ENCODE measurements around the gene RAI14.
"Not testable (repeated sequence)": the region's sequence is repeated elsewhere in the genome, so short reads cannot be mapped to it uniquely, and the experiment has no call there.

The RAI14 gene

DNA sequence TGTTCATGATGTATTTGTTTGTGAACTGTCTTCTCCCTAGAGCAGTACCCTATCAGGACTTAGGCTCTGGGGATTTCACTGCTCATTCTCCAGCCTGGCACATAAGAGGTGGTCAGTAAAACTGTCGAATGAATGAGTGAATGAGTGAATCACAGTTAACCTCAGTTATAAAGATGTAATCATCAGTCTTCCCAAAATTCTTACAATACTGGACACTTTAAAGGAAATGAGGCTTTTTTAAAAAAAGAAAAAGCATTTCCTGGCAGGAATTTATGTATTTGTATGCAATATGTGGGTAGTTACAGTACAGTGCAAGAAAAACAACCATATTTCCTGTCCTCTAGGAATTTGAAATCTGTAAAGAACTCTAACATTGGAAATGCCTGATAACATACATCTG is 59.6 kb downstream of the RAI14 start:
- no peaks in the 10 kb centered on the region for H3K4me1 Mint-ChIP-seq (ENCODE audit: low read depth)
- no peak overlapping the region for H3K4me3 Mint-ChIP-seq
- H3K27ac Mint-ChIP-seq: no peak overlapping the region
- no peaks in the 10 kb centered on the region for H3K9me3 Mint-ChIP-seq
- no peaks in the 10 kb centered on the region for H3K27me3 Mint-ChIP-seq
- H3K36me3 Mint-ChIP-seq (ENCODE audit: low read depth): no peaks in the 10 kb centered on the region

DNA sequence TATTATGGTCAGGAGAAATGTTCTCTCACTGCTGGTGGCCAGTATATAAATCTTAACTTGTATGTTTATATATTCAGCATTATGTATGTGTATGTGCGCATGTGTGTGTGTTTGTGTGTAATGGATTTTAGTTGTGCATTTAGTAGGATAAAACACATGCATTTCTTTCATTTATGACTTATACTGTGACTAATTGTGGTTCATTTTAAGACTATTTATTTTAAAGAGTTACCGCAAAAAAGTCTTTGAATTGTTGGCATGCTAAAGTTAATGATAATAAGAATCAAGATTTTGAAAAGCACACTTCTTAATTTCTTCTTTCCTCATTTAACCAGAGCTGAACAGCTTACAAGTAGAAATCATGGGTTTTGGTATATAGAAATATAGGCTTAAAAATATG is 60.9 kb downstream of the RAI14 start:
- H3K36me3 Mint-ChIP-seq (ENCODE audit: low read depth): no peaks in the 10 kb centered on the region
- H3K9me3 Mint-ChIP-seq: no peaks in the 10 kb centered on the region
- no peak overlapping the region for H3K4me3 Mint-ChIP-seq
- H3K27ac Mint-ChIP-seq: no peak overlapping the region
- no peaks in the 10 kb centered on the region for H3K27me3 Mint-ChIP-seq
- no peaks in the 10 kb centered on the region for H3K4me1 Mint-ChIP-seq (ENCODE audit: low read depth)

DNA sequence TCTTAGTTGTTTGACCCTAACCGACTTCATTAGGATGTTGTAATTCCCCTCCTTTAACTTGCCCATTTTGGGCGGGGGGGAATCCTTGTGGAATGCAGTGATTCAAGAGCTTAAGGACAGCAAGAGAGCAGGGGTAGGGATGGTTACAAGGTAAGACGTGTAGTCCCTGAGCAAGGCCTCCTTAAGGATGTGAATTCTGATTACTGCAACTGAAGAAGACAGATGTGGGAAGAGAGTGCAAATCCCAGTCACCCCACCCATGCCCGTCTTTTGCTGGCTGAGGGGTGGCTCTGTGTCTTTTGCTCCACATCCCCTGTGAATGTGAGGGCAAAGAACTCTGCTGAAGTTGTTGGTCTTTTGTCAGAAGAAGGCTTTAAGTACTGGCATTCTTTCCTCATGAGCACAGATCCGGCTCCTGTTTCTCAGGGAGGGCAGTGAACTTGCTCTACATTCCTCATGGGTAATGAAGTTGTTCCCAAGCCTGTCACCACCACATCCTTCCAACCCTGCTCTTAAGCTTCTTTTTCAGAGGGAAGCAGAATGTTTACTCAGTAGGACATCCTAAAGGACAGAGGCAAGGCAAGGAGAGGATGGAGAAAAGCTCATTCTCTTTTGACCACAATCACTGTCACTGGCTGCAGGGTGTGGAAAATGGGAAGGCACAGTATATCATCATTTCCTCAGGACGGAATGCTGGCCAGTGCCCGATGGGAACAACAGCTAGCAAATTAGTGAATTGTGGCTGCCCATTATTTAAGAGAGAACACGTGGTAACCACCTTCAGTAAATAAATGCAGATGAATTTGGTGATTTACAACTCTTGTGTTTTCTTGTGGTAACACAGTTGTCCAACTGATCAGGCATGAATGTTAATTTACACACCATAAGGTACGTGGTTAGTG is 61.5 kb downstream of the RAI14 start:
- Mint-ChIP-seq H3K36me3 (ENCODE audit: low read depth) (no peaks in the 10 kb centered on the region), H3K4me1 (ENCODE audit: low read depth) (no peaks in the 10 kb centered on the region), H3K4me3 (no peak overlapping the region), H3K9me3 (no peaks in the 10 kb centered on the region), H3K27me3 (no peaks in the 10 kb centered on the region), H3K27ac (no peak overlapping the region)

DNA sequence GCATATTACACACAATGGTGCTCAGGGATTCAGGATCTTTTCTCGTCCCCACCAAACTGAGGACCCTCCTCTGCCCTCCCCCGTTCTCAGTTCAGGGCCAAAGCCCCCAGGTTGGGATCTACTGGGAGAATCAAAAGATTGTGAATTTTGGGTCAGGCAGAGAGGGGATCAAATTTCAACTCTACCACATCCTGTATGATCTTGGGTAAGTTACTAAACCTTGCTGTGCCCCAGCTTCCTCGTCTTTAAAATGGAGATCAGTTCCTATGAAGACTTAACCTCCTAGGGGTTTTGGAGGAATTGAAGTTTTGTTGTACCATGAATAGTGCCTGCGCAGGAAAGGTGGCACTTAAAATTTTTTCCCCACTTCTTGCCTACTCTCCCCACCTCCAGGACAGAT is 62.4 kb downstream of the RAI14 start:
- Mint-ChIP-seq H3K4me1 (ENCODE audit: low read depth) (no peaks in the 10 kb centered on the region), H3K27me3 (no peaks in the 10 kb centered on the region)

DNA sequence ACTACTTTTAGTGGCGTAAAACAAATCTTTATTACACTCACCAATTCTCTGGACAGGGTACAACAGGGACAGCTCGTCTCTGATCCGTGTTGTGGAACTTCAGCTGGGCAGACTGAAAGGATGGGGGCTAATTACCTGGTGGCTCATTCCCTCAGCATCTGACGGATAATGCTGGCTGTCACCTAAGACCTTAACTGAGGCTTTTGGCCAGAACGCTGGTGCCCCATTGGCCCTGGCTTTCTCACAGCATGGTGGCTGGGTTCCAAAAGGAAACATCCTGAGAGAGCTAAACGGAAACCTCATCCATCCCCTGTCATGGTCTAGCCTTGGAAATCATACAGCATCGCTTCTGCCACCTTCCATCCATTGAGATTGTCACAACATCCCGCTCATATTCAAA is 62.9 kb downstream of the RAI14 start:
- H3K36me3 Mint-ChIP-seq (ENCODE audit: low read depth): no peaks in the 10 kb centered on the region
- no peaks in the 10 kb centered on the region for H3K27me3 Mint-ChIP-seq
- no peaks in the 10 kb centered on the region for H3K4me1 Mint-ChIP-seq (ENCODE audit: low read depth)
- H3K4me3 Mint-ChIP-seq: no peak overlapping the region
- no peaks in the 10 kb centered on the region for H3K9me3 Mint-ChIP-seq
- H3K27ac Mint-ChIP-seq: no peak overlapping the region

More for the DNA sequence above, 62.4 kb downstream of the RAI14 start:
- no peaks in the 10 kb centered on the region for H3K9me3 Mint-ChIP-seq
- H3K27ac Mint-ChIP-seq: no peak overlapping the region
- H3K36me3 Mint-ChIP-seq (ENCODE audit: low read depth): no peaks in the 10 kb centered on the region
- no peak overlapping the region for H3K4me3 Mint-ChIP-seq

DNA sequence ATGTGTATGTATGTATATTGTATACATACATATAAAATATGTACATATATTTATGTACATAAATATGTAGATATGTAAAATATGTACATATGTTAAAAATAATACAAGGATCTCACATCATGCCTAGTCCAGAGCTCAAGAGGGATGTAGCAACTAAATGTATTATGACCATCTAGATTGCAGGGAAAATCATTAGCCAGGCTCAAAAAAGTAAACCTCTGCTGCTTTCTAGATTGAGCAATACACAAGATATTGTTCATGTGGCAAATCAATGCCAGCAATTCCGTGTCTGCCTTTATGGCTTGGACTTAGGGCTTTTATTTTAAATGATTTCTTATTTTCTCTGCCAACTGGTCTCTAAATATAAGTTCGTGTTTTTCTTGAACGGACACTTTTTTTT is 65.2 kb downstream of the RAI14 start:
- H3K27me3 Mint-ChIP-seq: peaks cover 3% of the 10 kb centered on the region
- no peaks in the 10 kb centered on the region for H3K4me1 Mint-ChIP-seq (ENCODE audit: low read depth)
- no peak overlapping the region for H3K4me3 Mint-ChIP-seq
- H3K9me3 Mint-ChIP-seq: no peaks in the 10 kb centered on the region
- H3K36me3 Mint-ChIP-seq (ENCODE audit: low read depth): no peaks in the 10 kb centered on the region
- no peak overlapping the region for H3K27ac Mint-ChIP-seq

DNA sequence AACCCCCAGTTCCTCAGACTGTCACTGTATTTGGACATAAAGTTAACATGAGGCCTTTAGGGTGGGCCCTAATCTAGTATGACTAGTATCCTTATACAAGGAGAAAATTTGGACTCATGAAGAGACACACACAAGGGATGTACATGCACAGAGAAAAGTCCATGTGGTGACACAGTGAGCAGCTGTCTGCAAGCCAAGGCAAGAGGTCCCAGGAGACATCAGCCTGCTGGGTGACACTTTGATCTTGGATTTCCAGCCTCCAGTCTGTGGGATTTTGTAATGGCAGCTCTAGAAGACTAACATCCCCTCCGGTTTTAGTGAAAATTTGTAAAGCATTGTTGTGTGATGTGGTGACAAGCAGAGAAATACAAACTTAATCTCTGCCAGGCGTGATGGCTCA is 66.1 kb downstream of the RAI14 start:
- no peaks in the 10 kb centered on the region for H3K4me1 Mint-ChIP-seq (ENCODE audit: low read depth)
- H3K27ac Mint-ChIP-seq: no peak overlapping the region
- H3K9me3 Mint-ChIP-seq: peaks cover 6% of the 10 kb centered on the region
- H3K36me3 Mint-ChIP-seq (ENCODE audit: low read depth): no peaks in the 10 kb centered on the region
- peaks cover 3% of the 10 kb centered on the region for H3K27me3 Mint-ChIP-seq
- no peak overlapping the region for H3K4me3 Mint-ChIP-seq

DNA sequence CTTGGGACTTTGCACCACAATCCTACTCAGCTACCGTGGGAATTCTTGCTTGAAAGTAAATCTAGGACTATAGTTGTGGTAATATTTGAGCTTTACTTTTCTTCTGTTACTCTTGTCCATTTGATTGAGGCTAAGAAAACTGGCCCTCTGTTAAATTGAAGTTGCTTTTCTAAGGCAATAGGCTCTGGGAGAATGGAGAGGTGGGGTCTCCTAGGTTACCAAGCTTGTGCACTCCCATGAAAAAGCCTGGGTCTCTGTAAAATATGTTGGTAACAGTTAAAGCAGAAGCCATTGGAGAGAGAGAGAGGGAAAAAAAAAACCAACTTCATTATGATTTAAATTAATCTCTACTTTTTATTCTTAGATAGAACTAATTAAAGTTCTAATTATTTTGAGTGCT is 68.6 kb downstream of the RAI14 start:
- H3K27ac Mint-ChIP-seq: no peak overlapping the region
- H3K4me3 Mint-ChIP-seq: no peak overlapping the region
- H3K36me3 Mint-ChIP-seq (ENCODE audit: low read depth): no peaks in the 10 kb centered on the region
- peaks cover 3% of the 10 kb centered on the region for H3K27me3 Mint-ChIP-seq
- H3K4me1 Mint-ChIP-seq (ENCODE audit: low read depth): no peaks in the 10 kb centered on the region
- H3K9me3 Mint-ChIP-seq: peaks cover 6% of the 10 kb centered on the region

DNA sequence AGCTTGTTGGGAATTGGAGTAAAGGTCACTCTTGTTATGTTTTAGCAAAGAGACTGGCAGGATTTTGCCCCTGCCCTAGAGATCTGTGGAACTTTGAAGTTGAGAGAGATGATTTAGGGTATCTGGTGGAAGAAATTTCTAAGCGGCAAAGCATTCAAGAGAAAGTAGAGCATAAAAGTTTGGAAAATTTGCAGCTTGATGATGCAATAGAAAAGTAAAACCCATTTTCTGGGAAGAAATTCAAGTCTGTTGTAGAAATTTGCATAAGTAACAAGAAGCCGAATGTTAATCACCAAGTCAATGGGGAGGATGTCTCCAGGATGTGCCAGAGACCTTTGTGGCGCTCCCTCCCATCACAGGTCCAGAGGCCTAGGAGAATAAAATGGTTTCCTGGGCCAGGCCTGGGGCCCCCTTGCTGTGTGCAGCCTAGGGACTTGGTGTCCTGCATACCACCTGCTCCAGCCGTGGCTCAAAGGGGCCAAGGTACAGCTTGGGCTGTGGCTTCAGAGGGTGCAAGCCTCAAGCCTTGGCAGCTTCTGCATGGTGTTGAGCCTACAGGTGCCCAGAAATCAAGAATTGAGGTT is 71.1 kb downstream of the RAI14 start:
- not testable (repeated sequence) for H3K27ac Mint-ChIP-seq; H3K4me3 Mint-ChIP-seq; H3K9me3 Mint-ChIP-seq; H3K27me3 Mint-ChIP-seq; H3K36me3 Mint-ChIP-seq (ENCODE audit: low read depth); H3K4me1 Mint-ChIP-seq (ENCODE audit: low read depth)

DNA sequence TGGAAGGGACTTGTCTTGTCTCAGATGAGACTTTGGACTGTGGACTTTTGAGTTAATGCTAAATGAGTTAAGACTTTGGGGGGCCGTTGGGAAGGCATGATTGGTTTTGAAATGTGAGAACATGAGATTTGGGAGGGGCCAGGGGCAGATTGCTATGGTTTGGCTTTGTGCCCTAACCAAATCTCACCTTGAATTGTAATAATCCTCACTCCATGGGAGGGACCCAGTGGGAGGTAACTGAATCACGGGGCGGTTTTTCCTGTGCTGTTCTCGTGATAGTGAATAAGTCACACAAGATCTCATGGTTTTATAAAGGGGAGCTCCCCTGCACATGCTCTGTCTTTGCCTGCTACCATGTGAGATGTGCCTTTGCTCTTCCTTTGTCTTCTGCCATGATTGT is 72.1 kb downstream of the RAI14 start:
- peaks cover 6% of the 10 kb centered on the region for H3K9me3 Mint-ChIP-seq
- H3K4me3 Mint-ChIP-seq: no peak overlapping the region
- no peaks in the 10 kb centered on the region for H3K36me3 Mint-ChIP-seq (ENCODE audit: low read depth)
- H3K27me3 Mint-ChIP-seq: peaks cover 3% of the 10 kb centered on the region
- H3K4me1 Mint-ChIP-seq (ENCODE audit: low read depth): no peaks in the 10 kb centered on the region
- no peak overlapping the region for H3K27ac Mint-ChIP-seq

DNA sequence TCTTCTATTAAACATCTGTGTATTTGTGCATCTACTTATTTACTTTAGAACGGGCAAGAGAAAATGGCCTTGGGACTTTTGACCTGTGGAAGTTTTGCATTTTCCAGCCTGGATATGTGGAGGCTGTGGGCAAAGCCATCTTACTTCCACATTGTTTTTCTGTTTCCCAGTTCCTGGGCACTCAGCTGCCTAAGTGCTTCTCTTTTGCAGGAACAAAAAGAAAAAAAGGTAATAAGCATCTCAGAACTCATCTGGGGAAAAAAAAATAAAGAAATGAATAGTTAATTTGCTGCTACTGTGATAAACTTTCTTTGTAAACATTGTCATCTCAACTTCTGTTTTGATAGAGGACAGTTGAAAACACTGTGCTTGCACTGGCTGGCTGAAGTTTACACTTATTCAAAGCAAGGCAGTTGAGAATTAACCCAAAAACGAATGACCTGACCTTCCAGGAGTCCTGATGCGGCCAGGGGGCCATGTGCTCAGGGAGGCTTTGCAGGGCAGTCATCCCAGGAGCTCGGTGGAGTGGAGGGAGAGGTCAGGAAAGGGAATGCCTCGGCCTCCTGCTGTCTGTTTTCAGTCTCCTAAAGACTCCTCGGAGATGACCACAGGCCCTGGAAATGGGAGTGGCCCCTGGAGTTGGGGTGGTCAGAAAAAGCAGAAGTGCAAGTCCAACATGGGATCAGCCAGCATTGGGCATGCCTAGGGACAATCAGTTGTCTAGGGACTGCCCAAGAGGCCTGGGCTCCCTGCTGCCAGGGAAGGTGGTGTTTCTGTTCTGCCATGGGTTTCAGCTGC is 75.5 kb downstream of the RAI14 start:
- Mint-ChIP-seq H3K4me1 (ENCODE audit: low read depth) (no peaks in the 10 kb centered on the region), H3K36me3 (ENCODE audit: low read depth) (no peaks in the 10 kb centered on the region), H3K9me3 (peaks cover 5% of the 10 kb centered on the region), H3K27ac (no peak overlapping the region), H3K4me3 (no peak overlapping the region), H3K27me3 (peaks cover 2% of the 10 kb centered on the region)

DNA sequence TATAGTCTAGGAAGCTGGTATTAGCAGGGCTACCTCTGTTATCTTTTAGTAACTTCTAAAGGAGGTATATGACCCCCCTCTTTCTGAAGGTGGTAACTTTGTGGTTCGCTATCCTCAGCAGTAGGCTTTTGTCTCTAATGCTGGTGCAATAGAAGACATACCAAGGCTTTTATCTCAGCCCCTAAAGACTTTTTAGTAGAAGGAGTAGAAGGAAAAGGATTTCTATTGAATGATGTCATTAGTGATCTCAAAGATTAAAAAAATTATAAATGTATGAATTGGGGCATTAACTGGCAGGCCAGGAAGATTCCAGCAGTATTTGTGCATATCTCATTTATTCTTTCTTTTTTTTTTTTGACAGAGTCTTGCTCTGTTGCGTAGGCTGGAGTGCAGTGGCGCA is 78.2 kb downstream of the RAI14 start:
- H3K4me1 Mint-ChIP-seq (ENCODE audit: low read depth): no peaks in the 10 kb centered on the region
- H3K4me3 Mint-ChIP-seq: no peak overlapping the region
- H3K36me3 Mint-ChIP-seq (ENCODE audit: low read depth): no peaks in the 10 kb centered on the region
- no peak overlapping the region for H3K27ac Mint-ChIP-seq
- H3K27me3 Mint-ChIP-seq: peaks cover 2% of the 10 kb centered on the region
- H3K9me3 Mint-ChIP-seq: no peaks in the 10 kb centered on the region

DNA sequence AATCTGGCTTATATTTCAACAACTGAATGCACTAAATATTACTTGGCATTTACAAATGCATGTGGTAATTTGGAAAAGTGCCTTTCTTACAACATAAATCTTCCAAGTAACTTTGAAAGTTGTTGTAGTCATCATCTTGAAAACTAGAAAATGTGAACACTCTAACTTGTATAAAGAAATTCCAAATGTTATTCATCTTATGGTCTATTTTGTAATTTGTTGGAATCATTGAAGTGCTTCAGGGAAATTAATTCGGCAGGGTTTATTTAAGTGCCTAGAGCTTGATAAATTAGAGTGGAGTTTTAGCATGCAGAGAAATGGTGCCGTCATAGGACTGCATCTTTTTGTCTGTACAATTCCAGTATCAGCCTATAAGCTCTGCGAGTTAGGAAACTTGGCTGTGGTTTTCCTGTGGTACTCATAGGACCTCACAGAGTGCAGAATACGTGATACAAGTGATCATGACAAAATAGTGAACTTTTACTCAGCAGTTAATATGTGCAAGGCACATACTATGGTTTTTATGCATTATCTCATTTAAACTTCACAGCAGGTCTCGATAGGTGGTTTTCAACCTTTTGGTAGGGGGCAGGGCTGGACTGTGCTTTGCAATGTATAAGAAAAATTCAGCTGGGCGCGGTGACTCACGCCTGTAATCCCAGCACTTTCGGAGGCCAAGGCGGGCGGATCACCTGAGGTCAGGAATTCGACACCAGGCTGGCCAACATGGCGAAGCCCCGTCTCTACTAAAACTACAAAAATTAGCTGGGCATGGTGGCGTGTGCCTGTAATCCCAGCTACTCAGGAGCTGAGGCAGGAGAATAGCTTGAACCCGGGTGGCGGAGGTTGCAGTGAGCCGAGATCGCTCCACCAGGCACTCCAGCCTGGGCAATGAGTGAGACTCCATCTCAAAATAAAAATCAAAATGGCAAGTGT is 79.6 kb downstream of the RAI14 start:
- peaks cover 2% of the 10 kb centered on the region for H3K27me3 Mint-ChIP-seq
- no peaks in the 10 kb centered on the region for H3K36me3 Mint-ChIP-seq (ENCODE audit: low read depth)
- no peaks in the 10 kb centered on the region for H3K4me1 Mint-ChIP-seq (ENCODE audit: low read depth)
- no peak overlapping the region for H3K27ac Mint-ChIP-seq
- no peak overlapping the region for H3K4me3 Mint-ChIP-seq
- no peaks in the 10 kb centered on the region for H3K9me3 Mint-ChIP-seq

DNA sequence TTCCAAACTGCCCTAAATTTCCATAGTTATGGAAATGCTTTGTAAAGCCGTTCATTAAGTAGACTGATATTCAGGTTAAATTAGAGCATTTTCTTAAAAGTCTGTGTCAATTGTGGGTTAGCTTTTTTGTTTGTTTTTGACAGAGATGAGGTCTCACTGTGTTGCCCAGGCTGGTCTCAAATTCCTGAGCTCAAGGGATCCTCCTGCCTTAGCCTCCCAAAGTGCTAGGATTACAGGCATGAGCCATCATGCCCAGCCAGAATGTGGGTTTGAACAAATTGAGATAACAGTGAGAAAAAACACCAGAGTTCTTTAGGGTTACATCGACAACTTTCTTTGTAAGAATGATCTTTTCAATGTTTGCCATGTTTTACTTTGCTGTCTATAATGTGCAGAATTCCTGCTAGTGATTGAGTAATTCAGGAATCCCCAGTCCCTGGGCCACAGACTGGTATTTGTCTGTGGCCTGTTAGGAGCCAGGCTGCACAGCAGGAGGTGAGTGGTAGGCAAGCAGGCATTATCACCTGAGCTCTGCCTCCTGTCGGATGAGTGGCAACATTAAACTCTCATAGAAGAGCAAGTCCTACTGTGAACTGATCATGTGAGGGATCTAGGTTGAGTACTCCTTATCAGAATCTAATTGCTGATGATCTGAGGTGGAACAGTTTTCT is 80.5 kb downstream of the RAI14 start:
- no peaks in the 10 kb centered on the region for H3K9me3 Mint-ChIP-seq
- no peak overlapping the region for H3K27ac Mint-ChIP-seq
- H3K4me3 Mint-ChIP-seq: no peak overlapping the region
- peaks cover 2% of the 10 kb centered on the region for H3K27me3 Mint-ChIP-seq
- no peaks in the 10 kb centered on the region for H3K4me1 Mint-ChIP-seq (ENCODE audit: low read depth)
- H3K36me3 Mint-ChIP-seq (ENCODE audit: low read depth): no peaks in the 10 kb centered on the region

Data from stimulated activated naive CD8-positive, alpha-beta T cell treated with anti-CD3 and anti-CD28 coated beads, Interleukin-15, Interleukin-2, amounts not matched to agents 100 ng/mL and 50 ng/mL, for 24 hours (primary cell).